ENCODE measurements around the gene KAZN. TPM values are rescaled to one million over a fixed set of nuclear protein-coding genes. Genes with fewer than 3 reads are reported as not detected.

KAZN gene
- total RNA-seq, 1 donor from 2014 or later: 9.4 TPM

DNA sequence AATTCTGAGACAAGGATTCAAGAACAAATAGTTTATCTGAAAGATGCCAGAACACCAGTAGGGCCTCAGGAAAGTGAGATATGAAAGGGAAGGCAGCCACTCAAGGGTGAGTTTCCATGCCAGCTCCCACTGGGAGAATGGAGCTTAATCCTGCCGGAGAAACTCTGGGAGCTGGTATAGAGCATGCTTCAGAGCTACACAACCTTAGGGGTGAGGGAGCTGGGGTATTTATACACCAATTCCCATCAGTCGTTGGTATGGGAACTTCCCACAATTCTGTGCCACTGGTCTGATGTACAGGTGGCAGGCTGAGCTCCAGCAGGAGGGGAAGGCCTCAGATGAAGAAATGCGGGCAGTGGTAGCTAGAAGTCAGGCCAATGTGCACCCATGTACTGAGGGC lies 86.6 kb downstream of the KAZN start:
- no peaks in the 10 kb centered on the region for H3K4me1 Mint-ChIP-seq (ENCODE audit: low read depth, unreplicated experiment)
- FAIRE-seq: no peak

DNA sequence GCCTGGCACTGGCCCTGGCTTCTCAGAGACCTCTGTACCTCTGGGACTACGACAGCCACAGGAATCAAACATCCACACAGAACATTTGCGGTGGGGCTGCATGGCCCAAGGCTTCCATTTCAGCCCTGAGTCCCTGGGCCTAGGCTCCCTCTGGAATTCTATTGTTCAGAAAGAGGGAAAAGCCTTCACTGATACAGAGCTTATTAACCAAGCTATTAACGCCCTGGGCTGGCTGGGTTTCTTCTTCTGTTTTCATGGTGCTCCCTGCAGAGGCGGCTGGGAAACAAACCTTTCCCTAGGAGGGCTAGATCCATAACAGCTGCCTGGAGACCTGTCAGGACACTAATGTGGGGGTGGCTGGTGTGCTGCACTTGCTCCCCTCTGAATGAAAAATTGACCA lies 88.2 kb downstream of the KAZN start:
- H3K79me2 ChIP-seq (ENCODE audit: insufficient read depth, low read length): no peaks in the 10 kb centered on the region
- H3K4me1 ChIP-seq (ENCODE audit: insufficient read depth, low read length): peaks cover 7% of the 10 kb centered on the region
- Mint-ChIP-seq H3K9me3 (ENCODE audit: unreplicated experiment) (peaks cover 9% of the 10 kb centered on the region), H3K36me3 (ENCODE audit: low read depth, unreplicated experiment) (no peaks in the 10 kb centered on the region), H3K27me3 (ENCODE audit: low read depth, unreplicated experiment) (peaks cover 16% of the 10 kb centered on the region), H3K4me1 (ENCODE audit: low read depth, unreplicated experiment) (no peaks in the 10 kb centered on the region), H3K27ac (ENCODE audit: unreplicated experiment) (no peak overlapping the region), H3K4me3 (ENCODE audit: unreplicated experiment) (no peak overlapping the region)
- no peaks in the 10 kb centered on the region for H4K20me1 ChIP-seq (ENCODE audit: insufficient read depth, low read length)
- no peak overlapping the region for H3K27ac ChIP-seq (ENCODE audit: low read depth, low read length)
- H3K9me3 ChIP-seq (ENCODE audit: insufficient read depth, low read depth, low read length): peaks cover 12% of the 10 kb centered on the region
- no peak overlapping the region for H3K4me3 ChIP-seq (ENCODE audit: insufficient read depth, low read depth, low read length)
- H3K9ac ChIP-seq (ENCODE audit: low read length): no peak overlapping the region
- no peaks in the 10 kb centered on the region for H3K36me3 ChIP-seq (ENCODE audit: insufficient read depth, low read length)
- no peak overlapping the region for H3K4me2 ChIP-seq (ENCODE audit: low read length)
- FAIRE-seq (no peak), DNase-seq (ENCODE audit: low read depth) (no peak)
- peaks cover 3% of the 10 kb centered on the region for H3K27me3 ChIP-seq (ENCODE audit: insufficient read depth, low read length)
- TF ChIP-seq, protein P1, sequence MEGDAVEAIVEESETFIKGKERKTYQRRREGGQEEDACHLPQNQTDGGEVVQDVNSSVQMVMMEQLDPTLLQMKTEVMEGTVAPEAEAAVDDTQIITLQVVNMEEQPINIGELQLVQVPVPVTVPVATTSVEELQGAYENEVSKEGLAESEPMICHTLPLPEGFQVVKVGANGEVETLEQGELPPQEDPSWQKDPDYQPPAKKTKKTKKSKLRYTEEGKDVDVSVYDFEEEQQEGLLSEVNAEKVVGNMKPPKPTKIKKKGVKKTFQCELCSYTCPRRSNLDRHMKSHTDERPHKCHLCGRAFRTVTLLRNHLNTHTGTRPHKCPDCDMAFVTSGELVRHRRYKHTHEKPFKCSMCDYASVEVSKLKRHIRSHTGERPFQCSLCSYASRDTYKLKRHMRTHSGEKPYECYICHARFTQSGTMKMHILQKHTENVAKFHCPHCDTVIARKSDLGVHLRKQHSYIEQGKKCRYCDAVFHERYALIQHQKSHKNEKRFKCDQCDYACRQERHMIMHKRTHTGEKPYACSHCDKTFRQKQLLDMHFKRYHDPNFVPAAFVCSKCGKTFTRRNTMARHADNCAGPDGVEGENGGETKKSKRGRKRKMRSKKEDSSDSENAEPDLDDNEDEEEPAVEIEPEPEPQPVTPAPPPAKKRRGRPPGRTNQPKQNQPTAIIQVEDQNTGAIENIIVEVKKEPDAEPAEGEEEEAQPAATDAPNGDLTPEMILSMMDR (IDR thresholded peaks at IDR 0.05; ENCODE audit: insufficient read depth, low read depth, low read length): no peak
- no peak for TF ChIP-seq EZH2 (IDR thresholded peaks at IDR 0.05; ENCODE audit: insufficient read depth, low read length)
- H2AFZ ChIP-seq (ENCODE audit: low read depth, low read length): no peak overlapping the region

More for the DNA sequence above, 86.6 kb downstream of the KAZN start:
- H3K27me3 ChIP-seq (ENCODE audit: insufficient read depth, low read length): peaks cover 3% of the 10 kb centered on the region
- no peak for DNase-seq (ENCODE audit: low read depth)
- H3K4me3 ChIP-seq (ENCODE audit: insufficient read depth, low read depth, low read length): no peak overlapping the region
- TF ChIP-seq, protein P1 (IDR thresholded peaks at IDR 0.05; ENCODE audit: insufficient read depth, low read depth, low read length): no peak
- TF ChIP-seq EZH2 (IDR thresholded peaks at IDR 0.05; ENCODE audit: insufficient read depth, low read length): no peak
- H3K4me2 ChIP-seq (ENCODE audit: low read length): no peak overlapping the region
- peaks cover 12% of the 10 kb centered on the region for H3K9me3 ChIP-seq (ENCODE audit: insufficient read depth, low read depth, low read length)
- H3K27ac ChIP-seq (ENCODE audit: low read depth, low read length): no peak overlapping the region
- H3K4me1 ChIP-seq (ENCODE audit: insufficient read depth, low read length): peaks cover 1% of the 10 kb centered on the region
- Mint-ChIP-seq H3K27ac (ENCODE audit: unreplicated experiment) (no peak overlapping the region), H3K4me3 (ENCODE audit: unreplicated experiment) (no peak overlapping the region), H3K27me3 (ENCODE audit: low read depth, unreplicated experiment) (peaks cover 16% of the 10 kb centered on the region), H3K9me3 (ENCODE audit: unreplicated experiment) (peaks cover 17% of the 10 kb centered on the region), H3K36me3 (ENCODE audit: low read depth, unreplicated experiment) (peaks cover 2% of the 10 kb centered on the region)
- no peak overlapping the region for H3K9ac ChIP-seq (ENCODE audit: low read length)
- H3K79me2 ChIP-seq (ENCODE audit: insufficient read depth, low read length): no peaks in the 10 kb centered on the region
- H3K36me3 ChIP-seq (ENCODE audit: insufficient read depth, low read length): no peaks in the 10 kb centered on the region
- H2AFZ ChIP-seq (ENCODE audit: low read depth, low read length): no peak overlapping the region
- H4K20me1 ChIP-seq (ENCODE audit: insufficient read depth, low read length): no peaks in the 10 kb centered on the region

DNA sequence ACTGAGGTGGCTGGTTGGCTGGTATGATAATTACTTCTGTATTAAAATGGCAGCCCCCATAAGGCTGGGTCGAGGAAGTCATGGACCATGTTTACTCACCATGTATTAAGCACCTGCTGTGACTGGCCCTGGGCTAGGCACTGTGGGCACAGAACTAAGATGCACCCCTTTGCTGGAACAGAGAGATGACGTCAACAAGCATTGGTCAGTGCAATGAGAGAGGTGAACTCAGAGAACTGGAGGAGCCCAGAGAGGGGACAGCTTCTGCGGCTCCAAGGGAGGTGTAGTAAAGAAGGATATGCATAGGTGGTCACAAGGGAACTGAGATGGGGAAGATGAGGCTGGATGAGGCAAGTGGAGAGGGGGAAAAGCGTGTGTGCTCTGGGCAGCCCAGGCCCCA lies 88.7 kb downstream of the KAZN start:
- H3K9me3 Mint-ChIP-seq (ENCODE audit: unreplicated experiment): peaks cover 6% of the 10 kb centered on the region
- H3K27me3 ChIP-seq (ENCODE audit: insufficient read depth, low read length): peaks cover 3% of the 10 kb centered on the region
- H2AFZ ChIP-seq (ENCODE audit: low read depth, low read length): no peak overlapping the region
- H3K9ac ChIP-seq (ENCODE audit: low read length): no peak overlapping the region
- TF ChIP-seq, protein P1 (IDR thresholded peaks at IDR 0.05; ENCODE audit: insufficient read depth, low read depth, low read length): no peak
- TF ChIP-seq EZH2 (IDR thresholded peaks at IDR 0.05; ENCODE audit: insufficient read depth, low read length): no peak
- H3K4me3 ChIP-seq (ENCODE audit: insufficient read depth, low read depth, low read length): no peak overlapping the region
- H3K27ac ChIP-seq (ENCODE audit: low read depth, low read length): no peak overlapping the region
- H4K20me1 ChIP-seq (ENCODE audit: insufficient read depth, low read length): no peaks in the 10 kb centered on the region
- no peaks in the 10 kb centered on the region for H3K36me3 Mint-ChIP-seq (ENCODE audit: low read depth, unreplicated experiment)
- H3K4me3 Mint-ChIP-seq (ENCODE audit: unreplicated experiment): no peak overlapping the region
- no peaks in the 10 kb centered on the region for H3K4me1 Mint-ChIP-seq (ENCODE audit: low read depth, unreplicated experiment)
- H3K27me3 Mint-ChIP-seq (ENCODE audit: low read depth, unreplicated experiment): peaks cover 16% of the 10 kb centered on the region
- H3K9me3 ChIP-seq (ENCODE audit: insufficient read depth, low read depth, low read length): peaks cover 12% of the 10 kb centered on the region
- no peaks in the 10 kb centered on the region for H3K79me2 ChIP-seq (ENCODE audit: insufficient read depth, low read length)
- no peak overlapping the region for H3K4me2 ChIP-seq (ENCODE audit: low read length)
- DNase-seq (ENCODE audit: low read depth) (no peak), FAIRE-seq (no peak)
- no peaks in the 10 kb centered on the region for H3K36me3 ChIP-seq (ENCODE audit: insufficient read depth, low read length)
- peaks cover 7% of the 10 kb centered on the region for H3K4me1 ChIP-seq (ENCODE audit: insufficient read depth, low read length)
- no peak overlapping the region for H3K27ac Mint-ChIP-seq (ENCODE audit: unreplicated experiment)
